ENCODE data around the gene RTN4RL2.
"Not testable (repeated sequence)": the region's sequence is repeated elsewhere in the genome, so short reads cannot be mapped to it uniquely, and the experiment has no call there.

RTN4RL2 gene

GRCh38 chr11:57432714-57433163 is 27.6 kb upstream of the RTN4RL2 start:
- DNase-seq (ENCODE audit: low spot score), result no peak

GRCh38 chr11:57434640-57435546 is 25.4 kb upstream of the RTN4RL2 start:
- no peak for DNase-seq (ENCODE audit: low spot score)

GRCh38 chr11:57436031-57436430 is 24.3 kb upstream of the RTN4RL2 start:
- DNase-seq (ENCODE audit: low spot score), result no peak

- no peak for DNase-seq (ENCODE audit: low spot score)
Measured at GRCh38 chr11:57438345-57439285, 21.7 kb upstream of the RTN4RL2 start.

GRCh38 chr11:57439786-57440185 is 20.5 kb upstream of the RTN4RL2 start:
- DNase-seq (ENCODE audit: low spot score), result no peak

GRCh38 chr11:57440744-57441414 is 19.4 kb upstream of the RTN4RL2 start:
- no peak for DNase-seq (ENCODE audit: low spot score)

GRCh38 chr11:57444362-57445121 is 15.8 kb upstream of the RTN4RL2 start:
- DNase-seq (ENCODE audit: low spot score), result no peak

- DNase-seq (ENCODE audit: low spot score), result not testable (repeated sequence)
Measured at GRCh38 chr11:57445122-57445394, 15.3 kb upstream of the RTN4RL2 start.

- DNase-seq (ENCODE audit: low spot score), result no peak
Measured at GRCh38 chr11:57446055-57446454, 14.3 kb upstream of the RTN4RL2 start.

GRCh38 chr11:57453543-57454177 is 6.7 kb upstream of the RTN4RL2 start:
- DNase-seq (ENCODE audit: low spot score), result no peak

- DNase-seq (ENCODE audit: low spot score), result peak; percentile 77
Measured at GRCh38 chr11:57456960-57457642, 3.2 kb upstream of the RTN4RL2 start.

- no peak for DNase-seq (ENCODE audit: low spot score)
Measured at GRCh38 chr11:57457643-57458023, 2.7 kb upstream of the RTN4RL2 start.

GRCh38 chr11:57458060-57458409 is 2.3 kb upstream of the RTN4RL2 start:
- no peak for DNase-seq (ENCODE audit: low spot score)

GRCh38 chr11:57458410-57459163 is 1.7 kb upstream of the RTN4RL2 start:
- DNase-seq (ENCODE audit: low spot score), result no peak

- DNase-seq (ENCODE audit: low spot score), result no peak
Measured at GRCh38 chr11:57459164-57460021, 935 bp upstream of the RTN4RL2 start.

GRCh38 chr11:57460758-57461749 is 726 bp downstream of the RTN4RL2 start:
- DNase-seq (ENCODE audit: low spot score), result no peak

- no peak for DNase-seq (ENCODE audit: low spot score)
Measured at GRCh38 chr11:57461841-57462489, 1.6 kb downstream of the RTN4RL2 start.
